A549 (cell line): ENCODE results near the gene ACSF3. TPM values are rescaled to one million over a fixed set of nuclear protein-coding genes. Genes with fewer than 3 reads are reported as not detected.
"Not testable (repeated sequence)": the region's sequence is repeated elsewhere in the genome, so short reads cannot be mapped to it uniquely, and the experiment has no call there.

ENCODE experiments used
- ATAC-seq, 2 experiments: fragments of 200-7000 bp in 1 of 2; fragments of >200 bp in 1 of 2; cut with Nextera tagmentation in 1 of 2; cut with Tn5 transposase in 1 of 2; 3 replicates each; pipeline versions ENCODE4 v1.8.0 to v1.9.1; 2018 to 2020; ENCODE audit warnings: mild to moderate bottlenecking in 1 of 2, moderate library complexity in 1 of 2
- CTCF ChIA-PET: fragments of 300-600 bp; sonication (Branson Sonifier 250); formaldehyde crosslinking; extraction: SDS; loops from one replicate; lab custom pipeline; 2021; ENCODE audit warnings: antibody characterized with exemption, inconsistent platforms; lab: Yijun Ruan, JAX
- POLR2A ChIA-PET: fragments of 350-600 bp; formaldehyde crosslinking; extraction: SDS; loops from one replicate; lab custom pipeline; 2021; ENCODE audit warnings: antibody characterized with exemption, inconsistent platforms; lab: Yijun Ruan, JAX
- DNase-seq, 2 experiments: peaks; one replicate each; pipeline versions ENCODE4 v3.0.0 to v3.0.0-alpha.2; 2011 to 2016; ENCODE audit warnings: low read depth in 1 of 2, low spot score in 1 of 2
- FAIRE-seq: peaks from 2 replicates; lab custom pipeline; 2011; peaks lifted over from hg19 to GRCh38; lab: Jason Lieb, UNC
- H3K27ac ChIP-seq, 2 experiments: fragments of >200 bp; sonication (Bioruptor Twin); formaldehyde crosslinking; 3 replicates each; pipeline ENCODE4 v1.5.1; 2016 to 2017
- H3K4me1 ChIP-seq: fragments of >200 bp; sonication (Bioruptor Twin); formaldehyde crosslinking; 3 replicates; pipeline ENCODE4 v1.6.1; 2016
- H3K4me2 ChIP-seq: fragments of >200 bp; sonication (Bioruptor Twin); formaldehyde crosslinking; 3 replicates; pipeline ENCODE4 v1.6.1; 2016
- H3K4me3 ChIP-seq: fragments of >200 bp; sonication (Bioruptor Twin); formaldehyde crosslinking; 3 replicates; pipeline ENCODE4 v1.5.1; 2016
- H3K9me3 ChIP-seq: fragments of >200 bp; sonication (Bioruptor Twin); formaldehyde crosslinking; 3 replicates; pipeline ENCODE4 v1.6.1; 2016
- CBX8 ChIP-seq: fragments of 200-600 bp; sonication (generic); IDR thresholded peaks from 2 replicates; pipeline ENCODE4 v1.6.1; 2016
- CHD2 ChIP-seq: fragments of 150-350 bp; IDR thresholded peaks from 2 replicates; pipeline ENCODE4 v1.6.1; 2014; ENCODE audit warnings: low read length; ENCODE audit not compliant: partially characterized antibody
- CHD4 ChIP-seq: fragments of 200-600 bp; sonication (generic); IDR thresholded peaks from 2 replicates; pipeline ENCODE4 v1.6.1; 2016; ENCODE audit warnings: antibody characterized with exemption, mild to moderate bottlenecking, borderline replicate concordance
- EHF ChIP-seq: fragments of 250-450 bp; sonication (Bioruptor Pico); IDR thresholded peaks from 2 replicates; pipeline ENCODE4 v1.5.0; 2020; ENCODE audit warnings: mild to moderate bottlenecking
- EHMT2 ChIP-seq: fragments of 200-600 bp; sonication (generic); IDR thresholded peaks from 2 replicates; pipeline ENCODE4 v1.6.1; 2016; ENCODE audit warnings: antibody characterized with exemption, low read depth, mild to moderate bottlenecking, moderate library complexity
- EP300 ChIP-seq, 2 experiments: fragments of >200 bp; sonication (Bioruptor Twin); formaldehyde crosslinking; IDR thresholded peaks; 2 replicates in 1 of 2; 3 replicates in 1 of 2; pipeline ENCODE4 v1.6.1; 2016 to 2017
- FOSB ChIP-seq: fragments of 250-450 bp; sonication (Bioruptor Pico); IDR thresholded peaks from 2 replicates; pipeline ENCODE4 v1.5.0; 2020; ENCODE audit warnings: mild to moderate bottlenecking, moderate library complexity
- FOSL2 ChIP-seq, 2 experiments: fragments of 450-650 bp in 1 of 2; fragments of >200 bp in 1 of 2; sonication (Bioruptor Twin) in 1 of 2; formaldehyde crosslinking; IDR thresholded peaks; 2 replicates each; pipeline versions ENCODE4 v1.5.0 to v1.6.1; 2016 to 2020; ENCODE audit warnings: mild to moderate bottlenecking in 1 of 2, moderate library complexity in 1 of 2
- HEYL ChIP-seq: fragments of 250-450 bp; sonication (Bioruptor Pico); IDR thresholded peaks from 2 replicates; pipeline ENCODE4 v1.8.0; 2021; ENCODE audit warnings: mild to moderate bottlenecking, moderate library complexity
- KDM5A ChIP-seq: fragments of 200-600 bp; sonication (generic); IDR thresholded peaks from 2 replicates; pipeline ENCODE4 v1.6.1; 2016; ENCODE audit warnings: antibody characterized with exemption, mild to moderate bottlenecking
- MAZ ChIP-seq: fragments of 150-350 bp; IDR thresholded peaks from 2 replicates; pipeline ENCODE4 v1.6.1; 2014; ENCODE audit warnings: antibody characterized with exemption, low read depth, low read length, borderline replicate concordance
- POLR2A ChIP-seq: IDR thresholded peaks from 2 replicates; pipeline ENCODE4 v1.6.1; 2012; ENCODE audit warnings: mild to moderate bottlenecking, low read length
- RCOR1 ChIP-seq: fragments of 150-350 bp; IDR thresholded peaks from 2 replicates; pipeline ENCODE4 v1.6.1; 2014; ENCODE audit warnings: antibody characterized with exemption, low read length, low read depth
- SREBF2 ChIP-seq: fragments of 450-650 bp; IDR thresholded peaks from 2 replicates; pipeline ENCODE4 v1.6.1; 2014; ENCODE audit warnings: mild to moderate bottlenecking, moderate library complexity
- TFCP2L1 ChIP-seq: fragments of 250-450 bp; sonication (Bioruptor Pico); IDR thresholded peaks from 2 replicates; pipeline ENCODE4 v1.5.0; 2021; ENCODE audit warnings: mild to moderate bottlenecking
- ZC3H11A ChIP-seq: fragments of 450-650 bp; IDR thresholded peaks from 2 replicates; pipeline ENCODE4 v1.6.1; 2014; ENCODE audit warnings: antibody characterized with exemption, mild to moderate bottlenecking
- ZFP36 ChIP-seq: fragments of 450-650 bp; IDR thresholded peaks from 2 replicates; pipeline ENCODE4 v1.6.1; 2014; ENCODE audit warnings: borderline replicate concordance; ENCODE audit not compliant: partially characterized antibody
- WGBS: methylation state at CpG from one replicate; pipeline ENCODE4 v1.1.6; 2017; ENCODE audit errors: missing lambda C conversion rate; 5-methylcytosine and 5-hydroxymethylcytosine counted together
- polyA plus RNA-seq, 4 experiments: library from polyadenylated mRNA; depleted of rRNA in 3 of 4; stranded (reverse); fragments of >200 nt; fragmentation: RNase III in 1 of 4; extraction: RNeasy Plus Mini Kit Qiagen cat#74134 plus additional on column Dnase treatment in 1 of 4; gene quantifications; 2 replicates in 3 of 4; 3 replicates in 1 of 4; pipeline ENCODE4 v1.2.3, GENCODE V29; 2011 to 2017
- TF ChIP-seq, protein P1 (sequence below): fragments of 250-450 bp; sonication (Bioruptor Pico); IDR thresholded peaks from 2 replicates; pipeline ENCODE4 v1.5.0; 2020; ENCODE audit warnings: low read depth, mild to moderate bottlenecking, moderate library complexity
- TF ChIP-seq, protein P2 (sequence below): fragments of >200 bp; sonication (Bioruptor Twin); formaldehyde crosslinking; IDR thresholded peaks from 3 replicates; pipeline ENCODE4 v1.5.1; 2016
- TF ChIP-seq, protein P3 (sequence below): IDR thresholded peaks from 2 replicates; pipeline ENCODE4 v1.6.1; 2012
- TF ChIP-seq, protein P4 (sequence below): IDR thresholded peaks from 2 replicates; pipeline ENCODE4 v1.6.1; 2012; ENCODE audit warnings: low read depth, borderline replicate concordance

Gene ACSF3
- polyA plus RNA-seq, 2 of the 4 experiments (the other 2 are of a cell fraction), result 9.8 to 13.1 TPM

- no peak for TF ChIP-seq KDM5A
- TF ChIP-seq, protein P1, sequence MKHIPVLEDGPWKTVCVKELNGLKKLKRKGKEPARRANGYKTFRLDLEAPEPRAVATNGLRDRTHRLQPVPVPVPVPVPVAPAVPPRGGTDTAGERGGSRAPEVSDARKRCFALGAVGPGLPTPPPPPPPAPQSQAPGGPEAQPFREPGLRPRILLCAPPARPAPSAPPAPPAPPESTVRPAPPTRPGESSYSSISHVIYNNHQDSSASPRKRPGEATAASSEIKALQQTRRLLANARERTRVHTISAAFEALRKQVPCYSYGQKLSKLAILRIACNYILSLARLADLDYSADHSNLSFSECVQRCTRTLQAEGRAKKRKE, result no peak
These were observed 25.8 kb upstream of the ACSF3 start (continued) for GRCh38 chr16:89067677-89068443.

DNA sequence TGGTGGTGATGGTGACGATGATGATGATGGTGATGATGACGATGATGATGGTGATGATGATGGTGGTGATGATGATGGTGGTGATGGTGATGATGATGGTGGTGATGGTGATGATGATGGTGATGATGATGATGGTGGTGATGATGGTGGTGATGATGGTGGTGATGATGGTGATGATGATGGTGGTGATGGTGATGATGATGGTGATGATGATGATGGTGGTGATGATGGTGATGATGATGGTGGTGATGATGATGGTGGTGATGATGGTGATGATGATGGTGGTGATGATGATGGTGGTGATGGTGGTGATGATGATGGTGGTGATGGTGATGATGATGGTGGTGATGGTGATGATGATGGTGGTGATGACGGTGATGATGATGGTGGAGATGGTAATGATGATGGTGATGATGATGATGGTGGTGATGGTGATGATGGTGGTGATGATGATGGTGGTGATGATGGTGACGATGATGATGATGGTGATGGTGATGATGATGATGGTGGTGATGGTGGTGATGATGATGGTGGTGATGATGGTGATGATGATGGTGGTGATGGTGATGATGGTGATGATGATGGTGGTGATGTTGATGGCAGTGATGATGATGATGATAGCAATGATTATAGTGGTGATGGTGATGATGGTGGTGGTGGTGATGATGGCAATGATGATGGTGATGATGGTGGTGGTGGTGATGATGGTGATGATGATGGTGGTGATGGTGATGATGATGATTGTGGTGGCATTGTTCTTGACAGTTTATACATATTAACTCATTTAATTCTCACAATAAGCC lies 24.6 kb upstream of the ACSF3 start:
- ATAC-seq, DNase-seq, H3K4me2 ChIP-seq, H3K27ac ChIP-seq, POLR2A ChIA-PET, CTCF ChIA-PET, H3K4me3 ChIP-seq, FAIRE-seq, H3K9me3 ChIP-seq, H3K4me1 ChIP-seq: not testable (repeated sequence)
- 41% methylated on average over 4 of the region's 4 CpGs for WGBS
- TF ChIP-seq EHMT2, result 0 out of 2 replicates have a peak, but pooled peaks have one; percentile 36

GRCh38 chr16:89069920-89070319 lies 23.7 kb upstream of the ACSF3 start:
- no peak for ATAC-seq
- TF ChIP-seq MAZ, result no peak
- TF ChIP-seq, protein P2, sequence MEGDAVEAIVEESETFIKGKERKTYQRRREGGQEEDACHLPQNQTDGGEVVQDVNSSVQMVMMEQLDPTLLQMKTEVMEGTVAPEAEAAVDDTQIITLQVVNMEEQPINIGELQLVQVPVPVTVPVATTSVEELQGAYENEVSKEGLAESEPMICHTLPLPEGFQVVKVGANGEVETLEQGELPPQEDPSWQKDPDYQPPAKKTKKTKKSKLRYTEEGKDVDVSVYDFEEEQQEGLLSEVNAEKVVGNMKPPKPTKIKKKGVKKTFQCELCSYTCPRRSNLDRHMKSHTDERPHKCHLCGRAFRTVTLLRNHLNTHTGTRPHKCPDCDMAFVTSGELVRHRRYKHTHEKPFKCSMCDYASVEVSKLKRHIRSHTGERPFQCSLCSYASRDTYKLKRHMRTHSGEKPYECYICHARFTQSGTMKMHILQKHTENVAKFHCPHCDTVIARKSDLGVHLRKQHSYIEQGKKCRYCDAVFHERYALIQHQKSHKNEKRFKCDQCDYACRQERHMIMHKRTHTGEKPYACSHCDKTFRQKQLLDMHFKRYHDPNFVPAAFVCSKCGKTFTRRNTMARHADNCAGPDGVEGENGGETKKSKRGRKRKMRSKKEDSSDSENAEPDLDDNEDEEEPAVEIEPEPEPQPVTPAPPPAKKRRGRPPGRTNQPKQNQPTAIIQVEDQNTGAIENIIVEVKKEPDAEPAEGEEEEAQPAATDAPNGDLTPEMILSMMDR, result no peak
- TF ChIP-seq EHMT2, result no peak
- TF ChIP-seq, protein P3, sequence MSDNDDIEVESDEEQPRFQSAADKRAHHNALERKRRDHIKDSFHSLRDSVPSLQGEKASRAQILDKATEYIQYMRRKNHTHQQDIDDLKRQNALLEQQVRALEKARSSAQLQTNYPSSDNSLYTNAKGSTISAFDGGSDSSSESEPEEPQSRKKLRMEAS, result no peak
- TF ChIP-seq ZC3H11A, result no peak
- no peak for TF ChIP-seq RCOR1
- TF ChIP-seq EHF (CRISPR knock-in tag), result no peak
- no peak for TF ChIP-seq CHD4
- no peak for TF ChIP-seq ZFP36
- TF ChIP-seq CBX8, result no peak
- TF ChIP-seq TFCP2L1 (CRISPR knock-in tag), result no peak
- no peak for TF ChIP-seq CHD2
- Histone ChIP-seq H3K9me3 (peaks cover under 1% of the 10 kb centered on the region; the same call in 1 of the 3 replicates), H3K27ac (no peak overlapping the region), H3K4me1 (no peaks in the 10 kb centered on the region), H3K4me2 (no peak overlapping the region), H3K4me3 (no peak overlapping the region)
- ChIA-PET POLR2A (no interaction called here), CTCF (no interaction called here)
- 37% methylated on average over 9 of the region's 9 CpGs for WGBS
- no peak for DNase-seq
- no peak for FAIRE-seq

GRCh38 chr16:89070590-89070989 lies 23.1 kb upstream of the ACSF3 start:
- DNase-seq, result no peak
- ChIA-PET POLR2A (no interaction called here), CTCF (no interaction called here)
- no peak for TF ChIP-seq CHD4
- TF ChIP-seq POLR2A, result no peak
- TF ChIP-seq, protein P4, sequence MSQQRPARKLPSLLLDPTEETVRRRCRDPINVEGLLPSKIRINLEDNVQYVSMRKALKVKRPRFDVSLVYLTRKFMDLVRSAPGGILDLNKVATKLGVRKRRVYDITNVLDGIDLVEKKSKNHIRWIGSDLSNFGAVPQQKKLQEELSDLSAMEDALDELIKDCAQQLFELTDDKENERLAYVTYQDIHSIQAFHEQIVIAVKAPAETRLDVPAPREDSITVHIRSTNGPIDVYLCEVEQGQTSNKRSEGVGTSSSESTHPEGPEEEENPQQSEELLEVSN, result no peak
- TF ChIP-seq SREBF2, result no peak
- TF ChIP-seq FOSL2 (IDR thresholded peaks at IDR 0.05), result no peak
- TF ChIP-seq FOSL2 (CRISPR knock-in tag; IDR thresholded peaks at IDR 0.05), result no peak
- TF ChIP-seq MAZ, result no peak
- TF ChIP-seq, protein P2, result no peak
- TF ChIP-seq EP300 (IDR thresholded peaks at IDR 0.05), result no peak
- no peak for TF ChIP-seq FOSB
- TF ChIP-seq HEYL, result no peak
- no peak overlapping the region for H3K4me3 ChIP-seq
- no peak overlapping the region for H3K27ac ChIP-seq
- H3K9me3 ChIP-seq, result peaks cover 7% of the 10 kb centered on the region; the same call in 2 of the 3 replicates
- ATAC-seq, result no peak
- FAIRE-seq, result no peak
- H3K4me2 ChIP-seq, result no peak overlapping the region
- WGBS, result 29% methylated on average over 1 of the region's 24 CpGs
- no peaks in the 10 kb centered on the region for H3K4me1 ChIP-seq
